ENCODE data around the gene BSND.

Gene BSND

GRCh38 chr1:55060133-55060999, 61.6 kb downstream of the BSND start:
- peak in 2 of 3 donors; percentile 8 to 20 for DNase-seq (ENCODE audit: low read depth in 2 of 3, low spot score in 1 of 3)

DNA sequence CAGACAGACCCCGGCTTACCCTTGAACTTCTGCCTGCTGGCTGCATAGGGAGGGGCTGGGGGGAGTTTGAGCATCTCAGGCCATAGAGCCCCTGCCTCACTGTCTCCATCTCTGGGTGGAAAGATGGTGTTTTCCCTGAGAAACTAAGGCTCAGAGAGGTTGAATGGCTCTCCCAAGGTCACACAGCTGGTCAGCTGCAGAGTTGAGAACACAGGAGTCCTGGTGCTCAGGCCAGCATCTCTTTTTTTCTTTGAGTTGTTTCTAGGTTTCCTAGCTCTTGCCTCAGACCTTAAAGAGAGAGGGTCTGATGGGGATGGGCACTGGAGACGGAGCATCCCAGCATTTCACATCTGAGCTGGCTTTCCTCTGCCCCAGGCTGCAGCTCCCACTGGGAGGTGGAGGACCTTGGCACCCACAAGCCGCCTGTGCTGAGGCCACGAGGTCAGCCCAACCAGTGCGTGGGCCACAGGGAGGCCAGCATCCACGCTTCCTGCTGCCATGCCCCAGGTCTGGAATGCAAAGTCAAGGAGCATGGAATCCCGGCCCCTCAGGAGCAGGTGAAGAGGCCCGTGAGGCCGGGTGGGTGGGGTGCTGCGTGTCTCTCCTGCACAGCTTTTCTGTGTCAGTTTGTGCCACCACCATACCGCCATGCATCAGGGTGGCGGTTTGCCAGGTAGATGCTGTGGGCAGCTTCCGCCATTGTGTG, 62.4 kb downstream of the BSND start:
- DNase-seq (ENCODE audit: low read depth in 2 of 3, low spot score in 1 of 3), result no peak
